ENCODE measurements around the gene PRND.
"Not testable (repeated sequence)": the region's sequence is repeated elsewhere in the genome, so short reads cannot be mapped to it uniquely, and the experiment has no call there.

PRND gene

GRCh38 chr20:4764805-4765204, 43.1 kb downstream of the PRND start:
- Histone ChIP-seq H3K27ac (no peak overlapping the region), H3K4me3 (no peak overlapping the region), H3K9me3 (replicated peaks in 1 of 11) (peaks cover 0 to 7% (median 0%) of the 10 kb centered on the region in 11 experiments; a peak in 4 of 22 replicates), H3K27me3 (no peaks in the 10 kb centered on the region), H3K36me3 (no peaks in the 10 kb centered on the region), H3K4me1 (peaks cover 12 to 60% (median 37%) of the 10 kb centered on the region in 10 experiments), H4K20me1 (no peaks in the 10 kb centered on the region), H3K9ac (no peak overlapping the region), H3K4me2 (peak overlapping the region in 5 of 11 experiments; percentile 3 to 81 (median 67); a peak in 9 of 22 replicates)
- no peak for TF ChIP-seq Cebpa-rat (IDR thresholded peaks at IDR 0.05)

- H3K4me2 ChIP-seq = peak overlapping the region in 5 of 11 experiments; percentile 67 to 81 (median 72); a peak in 10 of 22 replicates
- H3K4me1 ChIP-seq = peaks cover 12 to 56% (median 37%) of the 10 kb centered on the region in 10 experiments
- H3K27me3 ChIP-seq = no peaks in the 10 kb centered on the region
- peaks cover 3 to 15% (median 9%) of the 10 kb centered on the region in 11 experiments; a peak in 18 of 22 replicates for H3K9me3 ChIP-seq (replicated peaks in 1 of 11)
- H3K27ac ChIP-seq = peak overlapping the region in 2 of 11 experiments; percentile 8 to 74; a peak in 1 of 22 replicates
- no peaks in the 10 kb centered on the region for H4K20me1 ChIP-seq
- H3K4me3 ChIP-seq = no peak overlapping the region
- no peak for TF ChIP-seq Cebpa-rat (IDR thresholded peaks at IDR 0.05)
- H3K9ac ChIP-seq = no peak overlapping the region
- no peaks in the 10 kb centered on the region for H3K36me3 ChIP-seq
Measured at GRCh38 chr20:4765681-4766080, 44.0 kb downstream of the PRND start.

GRCh38 chr20:4766631-4767030, 44.9 kb downstream of the PRND start:
- Histone ChIP-seq H3K27me3 (no peaks in the 10 kb centered on the region), H3K4me3 (no peak overlapping the region), H4K20me1 (no peaks in the 10 kb centered on the region), H3K4me2 (peak overlapping the region; percentile 15 to 81 (median 60)), H3K36me3 (peaks cover 0 to 6% (median 0%) of the 10 kb centered on the region in 11 experiments; a peak in 4 of 22 replicates), H3K9me3 (replicated peaks in 1 of 11) (peaks cover 13 to 25% (median 18%) of the 10 kb centered on the region in 11 experiments), H3K4me1 (peaks cover 12 to 48% (median 29%) of the 10 kb centered on the region in 10 experiments), H3K9ac (peak overlapping the region in 2 of 11 experiments; percentile 27 to 31; a peak in 2 of 22 replicates), H3K27ac (peak overlapping the region in 9 of 11 experiments; percentile 6 to 74 (median 49); a peak in 14 of 22 replicates)
- TF ChIP-seq Cebpa-rat (IDR thresholded peaks at IDR 0.05) = no peak

GRCh38 chr20:4767084-4767483, 45.4 kb downstream of the PRND start:
- H3K9me3 ChIP-seq (replicated peaks in 1 of 11) = peaks cover 17 to 29% (median 23%) of the 10 kb centered on the region in 11 experiments
- peak overlapping the region in 2 of 11 experiments; percentile 27 to 31; a peak in 1 of 22 replicates for H3K9ac ChIP-seq
- peaks cover 12 to 48% (median 29%) of the 10 kb centered on the region in 10 experiments for H3K4me1 ChIP-seq
- H3K36me3 ChIP-seq = peaks cover 0 to 10% (median 0%) of the 10 kb centered on the region in 11 experiments; a peak in 4 of 22 replicates
- peak overlapping the region in 9 of 11 experiments; percentile 6 to 74 (median 49); a peak in 14 of 22 replicates for H3K27ac ChIP-seq
- H3K4me2 ChIP-seq = peak overlapping the region; percentile 15 to 81 (median 60); a peak in 20 of 22 replicates
- no peak overlapping the region for H3K4me3 ChIP-seq
- TF ChIP-seq Cebpa-rat (IDR thresholded peaks at IDR 0.05) = no peak
- no peaks in the 10 kb centered on the region for H3K27me3 ChIP-seq
- no peaks in the 10 kb centered on the region for H4K20me1 ChIP-seq

GRCh38 chr20:4769328-4769727, 47.6 kb downstream of the PRND start:
- Histone ChIP-seq H4K20me1 (no peaks in the 10 kb centered on the region), H3K4me3 (no peak overlapping the region), H3K4me1 (peaks cover 12 to 45% (median 25%) of the 10 kb centered on the region in 10 experiments), H3K27me3 (no peaks in the 10 kb centered on the region), H3K4me2 (no peak overlapping the region), H3K36me3 (peaks cover 0 to 11% (median 0%) of the 10 kb centered on the region in 11 experiments; a peak in 4 of 22 replicates), H3K27ac (no peak overlapping the region), H3K9me3 (replicated peaks in 1 of 11) (peaks cover 34 to 46% (median 38%) of the 10 kb centered on the region in 11 experiments), H3K9ac (no peak overlapping the region)
- TF ChIP-seq Cebpa-rat (IDR thresholded peaks at IDR 0.05) = no peak

- Histone ChIP-seq H3K9me3 (replicated peaks in 1 of 11) (peaks cover 34 to 46% (median 38%) of the 10 kb centered on the region in 11 experiments), H3K27ac (no peak overlapping the region), H3K4me2 (no peak overlapping the region), H3K9ac (no peak overlapping the region), H3K36me3 (peaks cover 0 to 11% (median 0%) of the 10 kb centered on the region in 11 experiments; a peak in 4 of 22 replicates), H3K27me3 (no peaks in the 10 kb centered on the region), H3K4me3 (no peak overlapping the region), H4K20me1 (no peaks in the 10 kb centered on the region), H3K4me1 (peaks cover 12 to 41% (median 22%) of the 10 kb centered on the region in 10 experiments)
- no peak for TF ChIP-seq Cebpa-rat (IDR thresholded peaks at IDR 0.05)
Measured at GRCh38 chr20:4770026-4770425, 48.3 kb downstream of the PRND start.

- no peak for TF ChIP-seq Cebpa-rat (IDR thresholded peaks at IDR 0.05)
- Histone ChIP-seq H3K4me1 (peaks cover 12 to 35% (median 16%) of the 10 kb centered on the region in 10 experiments), H3K27me3 (no peaks in the 10 kb centered on the region), H4K20me1 (no peaks in the 10 kb centered on the region), H3K36me3 (peaks cover 0 to 11% (median 0%) of the 10 kb centered on the region in 11 experiments; a peak in 4 of 22 replicates), H3K9me3 (replicated peaks in 1 of 11) (peaks cover 34 to 46% (median 38%) of the 10 kb centered on the region in 11 experiments), H3K9ac (no peak overlapping the region), H3K4me3 (no peak overlapping the region), H3K27ac (no peak overlapping the region), H3K4me2 (no peak overlapping the region)
Measured at GRCh38 chr20:4771004-4771403, 49.3 kb downstream of the PRND start.

GRCh38 chr20:4772132-4772531, 50.4 kb downstream of the PRND start:
- TF ChIP-seq Cebpa-rat (IDR thresholded peaks at IDR 0.05) = no peak

GRCh38 chr20:4773014-4773413, 51.3 kb downstream of the PRND start:
- not testable (repeated sequence) for H3K4me3 ChIP-seq, H3K9ac ChIP-seq, H4K20me1 ChIP-seq, H3K27me3 ChIP-seq, H3K27ac ChIP-seq, H3K4me2 ChIP-seq
- peaks cover 0 to 11% (median 0%) of the 10 kb centered on the region in 11 experiments; a peak in 4 of 22 replicates for H3K36me3 ChIP-seq
- peaks cover 0 to 21% (median 0%) of the 10 kb centered on the region in 10 experiments; a peak in 6 of 20 replicates for H3K4me1 ChIP-seq
- peaks cover 34 to 47% (median 38%) of the 10 kb centered on the region in 11 experiments for H3K9me3 ChIP-seq (replicated peaks in 1 of 11)

More at GRCh38 chr20:4772132-4772531, 50.4 kb downstream of the PRND start:
- Histone ChIP-seq H3K27me3 (no peaks in the 10 kb centered on the region), H4K20me1 (no peaks in the 10 kb centered on the region), H3K36me3 (peaks cover 0 to 11% (median 0%) of the 10 kb centered on the region in 11 experiments; a peak in 4 of 22 replicates), H3K9ac (no peak overlapping the region), H3K4me3 (no peak overlapping the region), H3K4me1 (peaks cover under 1 to 28% (median 5%) of the 10 kb centered on the region in 10 experiments; a peak in 19 of 20 replicates), H3K27ac (no peak overlapping the region), H3K9me3 (replicated peaks in 1 of 11) (peaks cover 34 to 47% (median 38%) of the 10 kb centered on the region in 11 experiments), H3K4me2 (no peak overlapping the region)

Data from BLaER1 treated with 17β-estradiol and CSF1 and Interleukin-3, amounts not matched to agents 10 nM and 100 nM (cell line).